OCI-LY3 (cell line): ENCODE results near the gene RRAS2.

Source experiments
- EZH2phosphoT487 ChIP-seq: fragments of 200-600 bp; shearing (Covaris generic); IDR thresholded peaks from 2 replicates; pipeline ENCODE4 v1.6.1; 2018; ENCODE audit warnings: antibody characterized with exemption, mixed run types, low read depth
- TF ChIP-seq, protein P1 (sequence below): fragments of 200-600, 300-600 bp; sonication (generic); IDR thresholded peaks from 2 replicates; pipeline ENCODE4 v1.5.1; 2014; ENCODE audit warnings: antibody characterized with exemption, low read length, low read depth

DNA sequence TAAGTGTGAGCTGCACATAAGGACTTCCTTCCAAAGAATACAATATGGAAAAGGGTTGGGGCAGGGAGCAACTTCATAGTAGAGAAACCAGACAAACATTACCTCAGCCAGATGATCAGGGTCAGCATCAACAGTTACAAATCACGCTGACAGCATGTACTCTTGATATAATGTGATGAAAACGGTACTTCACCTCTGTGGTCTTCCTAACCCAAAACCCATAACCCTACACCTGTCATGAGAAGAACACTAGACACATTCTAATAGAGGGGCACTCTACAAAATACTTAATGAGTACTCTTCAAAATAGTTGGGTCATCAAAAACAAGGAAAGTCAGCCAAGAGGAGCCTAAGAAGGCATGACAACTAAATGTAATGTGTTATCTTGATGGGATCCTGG lies 43.9 kb downstream of the RRAS2 start:
- TF ChIP-seq, protein P1, sequence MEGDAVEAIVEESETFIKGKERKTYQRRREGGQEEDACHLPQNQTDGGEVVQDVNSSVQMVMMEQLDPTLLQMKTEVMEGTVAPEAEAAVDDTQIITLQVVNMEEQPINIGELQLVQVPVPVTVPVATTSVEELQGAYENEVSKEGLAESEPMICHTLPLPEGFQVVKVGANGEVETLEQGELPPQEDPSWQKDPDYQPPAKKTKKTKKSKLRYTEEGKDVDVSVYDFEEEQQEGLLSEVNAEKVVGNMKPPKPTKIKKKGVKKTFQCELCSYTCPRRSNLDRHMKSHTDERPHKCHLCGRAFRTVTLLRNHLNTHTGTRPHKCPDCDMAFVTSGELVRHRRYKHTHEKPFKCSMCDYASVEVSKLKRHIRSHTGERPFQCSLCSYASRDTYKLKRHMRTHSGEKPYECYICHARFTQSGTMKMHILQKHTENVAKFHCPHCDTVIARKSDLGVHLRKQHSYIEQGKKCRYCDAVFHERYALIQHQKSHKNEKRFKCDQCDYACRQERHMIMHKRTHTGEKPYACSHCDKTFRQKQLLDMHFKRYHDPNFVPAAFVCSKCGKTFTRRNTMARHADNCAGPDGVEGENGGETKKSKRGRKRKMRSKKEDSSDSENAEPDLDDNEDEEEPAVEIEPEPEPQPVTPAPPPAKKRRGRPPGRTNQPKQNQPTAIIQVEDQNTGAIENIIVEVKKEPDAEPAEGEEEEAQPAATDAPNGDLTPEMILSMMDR: no peak
- no peak for TF ChIP-seq EZH2phosphoT487
